H1 (cell line): ENCODE measurements around the gene CREB3. TPM values are rescaled to one million over a fixed set of nuclear protein-coding genes. Genes with fewer than 3 reads are reported as not detected.

ENCODE experiments used
- CTCF ChIP-seq, 3 experiments: IDR thresholded peaks; 1 replicate in 2 of 3; 2 replicates in 1 of 3; pipeline versions ENCODE4 v1.5.1 to v1.6.1; 2011; ENCODE audit warnings: low read length in 3 of 3, mild to moderate bottlenecking in 3 of 3, inconsistent platforms in 2 of 3, low read depth in 1 of 3, moderate library complexity in 1 of 3; ENCODE audit not compliant: insufficient read depth in 1 of 3; ENCODE audit errors: control extremely low read depth in 1 of 3
- polyA plus RNA-seq, 7 experiments: library from polyadenylated mRNA; depleted of rRNA in 3 of 7; stranded (reverse) in 5 of 7; unstranded in 2 of 7; fragments of >200 nt in 5 of 7; fragments of 200-250 nt in 2 of 7; gene quantifications; 1 replicate in 5 of 7; 2 replicates in 1 of 7; 4 replicates in 1 of 7; pipeline versions ENCODE4 v1.2.1 to v1.2.3, GENCODE V29; 2011 to 2013; ENCODE audit warnings: missing spikeins in 2 of 7, mixed read lengths in 2 of 7
- total RNA-seq: library from RNA; stranded (reverse); fragmentation: NEBNext Ultra II Directional; extraction: Animal tissue kit (Norgen Biotek cat#: 25700); gene quantifications from 2 replicates; pipeline ENCODE4 v1.2.1, GENCODE V29; 2021

The CREB3 gene
- total and polyA plus RNA-seq, 2 of the 8 experiments (the other 6 are each of a cell fraction or from before 2014, with no cell fraction given), result 24.4 to 25.7 TPM

GRCh38 chr9:35712762-35713400 is 19.6 kb upstream of the CREB3 start (continued):
- peak in 2 of 3 experiments; percentile 39 to 45; a peak in 3 of 4 replicates for TF ChIP-seq CTCF (IDR thresholded peaks at IDR 0.05; ENCODE audit: control extremely low read depth in 1 of 3, insufficient read depth in 1 of 3, low read depth in 1 of 3, low read length in 3 of 3)
